HG03439 (cell line): ENCODE data around the gene SPATA13.

ENCODE experiments used
- ATAC-seq: cut with Tn5 transposase; IDR thresholded peaks from one replicate; pipeline ENCODE4 v1.9.1; 2021; ENCODE audit warnings: mild to moderate bottlenecking, moderate library complexity; ENCODE audit not compliant: unreplicated experiment

Gene SPATA13

DNA sequence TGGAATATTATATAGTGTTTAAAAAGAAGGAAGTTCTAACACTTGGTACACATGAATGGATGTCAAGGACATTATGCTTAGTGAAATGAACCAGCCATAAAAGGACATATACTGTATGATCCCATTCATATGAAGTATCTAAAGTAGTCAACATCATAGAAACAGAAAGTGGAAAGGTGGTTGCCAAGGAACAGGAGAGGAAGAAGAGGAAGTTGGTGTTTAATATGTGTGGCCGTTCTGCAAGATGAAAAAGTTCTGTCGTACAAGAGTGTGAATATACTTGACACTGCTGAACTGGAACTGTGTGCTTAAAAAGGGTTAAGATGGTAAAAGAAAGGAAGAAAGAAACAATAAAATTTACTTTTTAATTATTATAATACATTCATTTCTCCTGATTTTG is 115.8 kb downstream of the SPATA13 start:
- no peak for ATAC-seq

- ATAC-seq = no peak
Measured at GRCh38 chr13:24276861-24277260, 116.3 kb downstream of the SPATA13 start.

DNA sequence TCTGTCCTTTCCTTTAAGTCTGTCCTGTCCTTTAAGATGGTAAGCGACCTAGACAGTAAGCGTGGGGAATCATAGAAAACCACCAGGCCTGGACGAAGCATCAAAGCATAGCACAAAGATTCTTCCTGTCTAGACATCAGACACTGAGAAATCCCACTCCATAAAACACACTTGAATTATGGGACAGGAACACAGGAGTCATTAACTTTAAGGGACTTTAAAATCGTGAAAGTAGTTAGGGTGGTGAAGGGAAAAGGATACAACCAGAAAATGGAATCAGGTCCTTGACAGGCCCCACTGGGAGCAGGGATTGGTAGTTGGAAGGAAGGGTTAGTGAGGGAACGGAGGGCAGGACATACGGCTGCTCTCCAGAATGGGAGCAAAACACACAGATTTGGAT is 117.2 kb downstream of the SPATA13 start:
- ATAC-seq = no peak

GRCh38 chr13:24279327-24280110 is 119.0 kb downstream of the SPATA13 start:
- no peak for ATAC-seq

GRCh38 chr13:24280720-24281119 is 120.2 kb downstream of the SPATA13 start:
- ATAC-seq = no peak

DNA sequence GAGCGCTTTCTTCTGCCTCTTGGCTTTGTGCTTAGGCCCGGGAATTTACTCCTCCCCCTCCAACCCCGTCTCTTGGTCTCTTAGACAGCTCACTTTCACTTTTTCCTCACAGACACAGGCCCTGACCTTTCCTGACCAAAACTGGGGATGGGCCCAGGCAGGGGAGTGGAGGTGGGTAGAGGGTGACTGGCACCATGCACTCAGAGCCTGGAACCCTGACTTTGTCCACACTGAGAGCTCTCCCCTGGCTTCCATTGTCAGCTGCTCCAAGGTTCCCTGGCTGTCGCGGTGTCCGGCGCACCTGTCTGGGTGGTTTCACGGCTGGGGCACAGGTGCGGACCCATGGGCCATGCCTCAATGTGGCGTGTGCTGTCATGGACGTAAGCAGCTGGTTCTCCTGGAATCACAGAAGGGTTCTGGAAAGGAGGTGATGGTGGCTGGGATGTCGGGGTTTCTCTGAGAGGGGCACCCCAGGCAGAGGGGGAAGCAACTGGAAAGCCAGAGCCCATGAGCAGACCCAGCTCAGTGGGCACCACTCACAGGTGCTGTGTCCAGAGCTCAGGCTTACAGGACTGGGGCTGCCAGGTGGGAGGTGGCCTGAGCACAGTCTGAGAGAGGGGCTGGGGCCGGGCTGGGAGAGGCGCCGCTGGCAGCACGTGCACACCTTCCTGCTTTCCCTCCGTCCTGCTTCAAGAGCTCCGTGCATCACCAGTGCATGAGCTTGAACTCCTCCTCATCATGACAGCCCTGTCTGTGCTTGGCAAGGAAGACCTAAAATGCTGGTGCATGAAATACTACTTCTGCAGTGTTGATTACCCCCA is 120.9 kb downstream of the SPATA13 start:
- ATAC-seq = no peak

GRCh38 chr13:24282256-24282655 is 121.7 kb downstream of the SPATA13 start:
- ATAC-seq = no peak

- ATAC-seq = no peak
Measured at GRCh38 chr13:24284889-24285565, 124.5 kb downstream of the SPATA13 start.

GRCh38 chr13:24286624-24287023 is 126.1 kb downstream of the SPATA13 start:
- no peak for ATAC-seq

DNA sequence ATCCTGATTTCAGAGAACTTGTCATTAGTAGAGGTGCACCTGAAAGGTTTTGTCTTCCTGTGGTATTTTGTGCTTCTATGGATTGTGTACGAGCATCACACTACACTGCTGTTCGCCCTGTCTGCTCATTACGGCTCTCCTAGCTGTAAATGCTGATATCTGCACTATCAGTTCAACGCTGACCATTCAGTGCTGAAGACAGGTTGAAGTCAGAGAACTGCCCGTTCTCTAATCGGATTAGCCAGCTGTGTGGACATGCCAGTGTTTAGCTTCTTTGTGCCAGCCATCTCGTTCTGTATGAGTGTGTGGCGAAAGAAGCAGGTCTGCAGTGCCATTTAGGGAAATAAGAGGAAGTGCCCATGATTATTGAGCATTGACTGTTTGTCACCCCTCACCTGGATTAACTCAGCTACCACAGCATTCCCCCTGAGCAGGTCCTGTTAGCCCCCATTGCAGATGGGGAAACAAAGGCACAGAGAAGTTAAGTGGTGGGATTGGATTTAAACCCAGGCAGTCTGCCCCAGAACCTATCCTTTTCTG is 127.3 kb downstream of the SPATA13 start:
- no peak for ATAC-seq

GRCh38 chr13:24288870-24289269 is 128.3 kb downstream of the SPATA13 start:
- no peak for ATAC-seq

GRCh38 chr13:24290280-24290932 is 129.9 kb downstream of the SPATA13 start:
- ATAC-seq = no peak

- ATAC-seq = no peak
Measured at GRCh38 chr13:24292481-24292880, 132.0 kb downstream of the SPATA13 start.

GRCh38 chr13:24293746-24294145 is 133.2 kb downstream of the SPATA13 start:
- no peak for ATAC-seq

- no peak for ATAC-seq
Measured at GRCh38 chr13:24299488-24300114, 139.1 kb downstream of the SPATA13 start.

DNA sequence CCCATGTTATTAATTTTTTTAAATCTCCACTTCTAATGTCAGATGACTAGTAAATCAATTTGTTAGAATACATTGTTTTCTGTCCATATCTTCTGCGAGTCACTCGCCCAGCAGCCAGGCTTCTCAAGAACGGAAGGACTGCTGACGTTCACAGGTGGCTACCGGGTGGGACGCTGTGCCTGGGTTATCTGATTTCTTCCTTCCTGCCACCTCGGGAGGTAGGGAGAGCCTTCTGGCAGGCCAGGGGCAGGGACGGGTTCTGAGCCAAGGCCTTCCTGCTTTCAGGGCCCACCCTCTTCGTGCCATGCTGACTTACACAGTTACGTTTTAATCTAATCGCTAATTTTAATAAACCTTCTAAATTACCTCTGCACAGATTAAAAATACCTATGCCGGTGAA is 140.9 kb downstream of the SPATA13 start:
- ATAC-seq = no peak

DNA sequence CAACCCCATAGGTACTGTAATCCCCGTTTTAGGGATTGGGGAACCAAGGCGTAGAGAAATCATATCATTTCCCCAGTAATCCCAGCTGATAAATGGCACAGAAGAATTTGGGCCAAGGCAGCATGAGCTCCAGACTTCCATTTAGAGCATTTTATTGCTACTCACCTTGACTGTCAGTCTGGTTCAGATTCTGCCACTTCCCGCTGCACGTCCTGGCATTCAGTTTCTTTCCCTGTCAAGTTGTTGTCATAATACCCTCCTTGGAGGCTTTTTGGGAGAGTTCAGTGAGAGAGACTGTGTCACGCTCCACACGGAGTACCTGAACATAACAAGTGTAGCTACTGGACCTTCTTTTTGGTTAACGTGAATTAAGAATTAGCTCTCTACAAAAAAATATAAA is 141.4 kb downstream of the SPATA13 start:
- no peak for ATAC-seq

GRCh38 chr13:24304620-24305019 is 144.1 kb downstream of the SPATA13 start:
- ATAC-seq = no peak

DNA sequence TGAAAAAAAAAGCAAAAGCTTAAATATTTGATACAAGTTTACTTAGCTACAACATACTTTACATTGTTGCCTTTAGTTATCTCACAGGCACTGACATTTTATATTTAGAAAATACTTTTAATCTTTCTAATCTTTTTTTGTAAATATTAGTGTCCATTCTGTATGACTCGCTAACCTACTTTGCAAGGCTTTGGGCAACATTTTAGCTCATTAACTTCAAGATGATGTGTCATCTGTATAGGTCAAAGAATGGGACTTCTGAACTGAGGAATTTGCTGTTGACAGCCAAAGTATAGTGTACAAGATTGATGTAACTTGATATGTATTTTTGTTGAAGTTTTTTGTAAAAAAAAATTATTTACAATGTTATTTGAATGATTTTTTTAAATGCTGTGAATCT is 146.1 kb downstream of the SPATA13 start:
- no peak for ATAC-seq
